IPS-18a (cell line): ENCODE results near the gene PPP2R5E.

ENCODE experiments used
- H3K27ac ChIP-seq: one replicate; pipeline ENCODE4 v1.5.1; 2013; ENCODE audit warnings: low read length
- H3K27me3 ChIP-seq: one replicate; pipeline ENCODE4 v1.6.1; 2013; ENCODE audit warnings: mild to moderate bottlenecking, low read length; ENCODE audit not compliant: control insufficient read depth, insufficient read depth
- H3K36me3 ChIP-seq: one replicate; pipeline ENCODE4 v1.6.1; 2013; ENCODE audit warnings: low read depth, low read length; ENCODE audit not compliant: control insufficient read depth
- H3K4me1 ChIP-seq: one replicate; pipeline ENCODE4 v1.6.1; 2013; ENCODE audit warnings: low read depth, low read length; ENCODE audit not compliant: control insufficient read depth
- H3K4me3 ChIP-seq: one replicate; pipeline ENCODE4 v1.5.1; 2013; ENCODE audit warnings: low read length
- H3K9ac ChIP-seq: one replicate; pipeline ENCODE4 v1.6.1; 2013; ENCODE audit warnings: mild to moderate bottlenecking, low read length, moderate library complexity
- H3K9me3 ChIP-seq: one replicate; pipeline ENCODE4 v1.6.1; 2013; ENCODE audit warnings: low read depth, low read length; ENCODE audit not compliant: control insufficient read depth

The PPP2R5E gene

DNA sequence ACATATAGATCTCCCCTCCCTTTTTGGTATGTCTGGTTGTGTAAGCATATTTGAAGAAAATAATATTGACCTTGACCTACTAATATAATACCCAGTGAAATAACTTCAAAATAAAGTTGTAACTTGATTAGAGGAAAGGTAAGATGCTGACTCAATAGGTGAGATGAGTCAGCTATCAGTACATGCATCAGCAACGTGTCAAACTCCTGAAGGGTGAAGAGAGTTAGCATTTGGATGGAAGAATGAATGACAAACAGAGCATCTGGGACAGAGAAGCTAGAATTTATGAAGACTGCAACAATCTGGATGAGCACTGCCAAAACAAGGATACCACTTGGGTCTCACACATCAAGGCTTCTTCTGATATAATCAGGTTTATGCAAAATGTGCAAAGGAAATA is 74.9 kb downstream of the PPP2R5E start:
- Histone ChIP-seq H3K4me3 (no peak overlapping the region), H3K27ac (no peak overlapping the region), H3K4me1 (peaks cover 12% of the 10 kb centered on the region), H3K9ac (no peak overlapping the region), H3K9me3 (no peaks in the 10 kb centered on the region), H3K36me3 (no peaks in the 10 kb centered on the region), H3K27me3 (no peaks in the 10 kb centered on the region)

DNA sequence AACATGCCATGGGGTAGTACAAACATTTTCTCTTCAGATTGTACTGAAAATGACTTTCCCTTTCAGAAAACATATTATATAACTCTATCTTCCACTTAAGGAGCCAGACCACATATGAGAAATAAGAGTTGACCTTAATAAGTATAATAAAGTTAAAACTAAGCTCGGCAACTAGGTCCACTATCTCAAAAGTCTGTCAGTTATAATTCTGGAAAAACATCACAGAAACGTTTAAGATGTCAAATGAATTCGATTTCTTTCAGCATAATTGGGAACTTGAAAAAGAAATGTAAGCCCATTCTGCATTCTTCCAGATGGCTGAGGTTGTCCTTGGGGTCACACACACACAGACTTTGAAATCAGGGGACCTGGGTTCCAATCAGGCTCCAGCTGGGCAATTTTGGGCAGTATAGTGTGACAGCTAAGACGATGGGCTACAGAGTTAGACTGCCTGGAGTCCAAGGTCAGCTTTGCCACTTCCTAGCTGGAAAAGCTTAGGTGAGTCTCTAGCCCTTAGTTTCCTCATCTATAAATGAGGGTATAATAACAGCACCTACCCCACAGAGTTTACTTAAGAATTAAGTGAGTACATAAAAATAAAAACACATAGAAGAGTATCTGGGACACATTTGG is 75.6 kb downstream of the PPP2R5E start:
- Histone ChIP-seq H3K9me3 (no peaks in the 10 kb centered on the region), H3K4me3 (no peak overlapping the region), H3K36me3 (no peaks in the 10 kb centered on the region), H3K4me1 (peaks cover 7% of the 10 kb centered on the region), H3K27ac (no peak overlapping the region), H3K27me3 (no peaks in the 10 kb centered on the region), H3K9ac (no peak overlapping the region)

DNA sequence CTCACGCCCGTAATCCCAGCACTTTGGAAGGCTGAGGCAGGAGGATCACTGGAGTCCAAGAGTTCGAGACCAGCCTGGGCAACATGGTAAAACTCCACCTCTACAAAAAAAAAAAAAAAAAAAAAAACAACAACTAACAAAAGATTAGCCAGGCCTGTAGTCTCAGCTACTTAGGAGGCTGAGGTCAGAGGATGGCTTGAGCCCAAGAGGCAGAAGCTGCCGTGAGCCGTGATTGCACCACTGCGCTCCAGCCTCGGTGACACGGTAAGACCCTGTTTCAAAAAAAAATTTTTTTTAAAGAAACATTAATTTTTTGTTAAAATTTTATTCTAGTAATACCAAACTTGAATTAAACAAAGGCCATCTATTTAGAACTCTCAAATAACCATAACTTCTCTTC is 77.8 kb downstream of the PPP2R5E start:
- Histone ChIP-seq H3K4me1 (no peaks in the 10 kb centered on the region), H3K4me3 (no peak overlapping the region), H3K27ac (no peak overlapping the region)

DNA sequence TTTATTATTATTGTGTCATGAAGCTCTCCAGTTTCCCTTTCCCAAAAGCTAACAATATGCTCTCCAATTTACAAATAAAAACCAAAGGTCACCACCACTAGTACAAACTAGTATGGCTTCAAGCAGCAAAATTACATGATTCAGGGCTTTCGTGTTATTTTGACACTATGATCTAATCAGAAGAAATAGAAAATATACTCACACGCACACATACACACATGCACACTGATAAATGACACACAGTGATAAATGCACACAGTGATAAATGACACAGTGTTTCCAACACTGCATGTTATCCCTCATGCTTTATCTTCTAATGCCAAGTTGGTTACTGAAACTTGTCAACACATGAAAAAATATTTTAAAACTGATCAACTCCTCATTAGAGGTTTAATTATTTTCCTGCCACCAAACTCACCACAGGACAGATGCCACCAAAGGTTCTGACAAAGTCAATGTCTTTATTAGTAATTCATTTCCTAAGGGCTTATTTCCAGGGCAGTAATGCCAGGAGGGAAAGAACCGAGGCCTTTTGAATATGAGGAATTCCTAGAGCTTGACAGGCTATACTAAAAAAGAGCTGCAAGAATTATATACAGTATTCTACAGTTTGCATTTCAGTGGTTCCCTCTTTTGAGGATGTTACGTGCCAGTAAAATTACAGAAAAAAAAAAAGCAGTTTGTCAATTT is 82.4 kb downstream of the PPP2R5E start:
- H3K27me3 ChIP-seq, result no peaks in the 10 kb centered on the region
- H3K36me3 ChIP-seq, result no peaks in the 10 kb centered on the region
- no peak overlapping the region for H3K9ac ChIP-seq
- no peaks in the 10 kb centered on the region for H3K4me1 ChIP-seq
- H3K27ac ChIP-seq, result no peak overlapping the region
- H3K9me3 ChIP-seq, result no peaks in the 10 kb centered on the region
- H3K4me3 ChIP-seq, result no peak overlapping the region

More for the DNA sequence above, 77.8 kb downstream of the PPP2R5E start:
- Histone ChIP-seq H3K9ac (no peak overlapping the region), H3K36me3 (no peaks in the 10 kb centered on the region), H3K9me3 (no peaks in the 10 kb centered on the region), H3K27me3 (no peaks in the 10 kb centered on the region)

DNA sequence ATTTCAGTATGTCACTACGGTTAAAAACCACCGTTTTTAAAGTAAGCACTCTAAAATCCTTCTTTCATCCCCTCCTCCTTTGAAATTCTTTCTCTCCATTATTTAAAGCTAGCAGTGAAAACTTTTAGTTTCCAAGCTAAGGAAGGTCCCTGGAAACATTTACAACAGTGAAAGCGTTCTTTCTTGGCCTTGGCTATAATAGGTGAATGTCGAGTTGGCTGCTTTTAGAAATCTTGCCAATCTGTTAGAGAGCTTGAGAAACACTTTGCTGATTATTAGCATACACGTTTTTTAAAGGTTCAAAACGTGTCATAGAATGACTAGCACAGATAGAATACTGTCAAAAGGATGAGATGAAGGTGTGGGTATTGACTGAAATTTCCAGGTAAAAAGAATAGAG is 83.4 kb downstream of the PPP2R5E start:
- Histone ChIP-seq H3K27ac (no peak overlapping the region), H3K9ac (no peak overlapping the region), H3K27me3 (no peaks in the 10 kb centered on the region), H3K9me3 (no peaks in the 10 kb centered on the region), H3K4me3 (no peak overlapping the region), H3K36me3 (no peaks in the 10 kb centered on the region), H3K4me1 (no peaks in the 10 kb centered on the region)

DNA sequence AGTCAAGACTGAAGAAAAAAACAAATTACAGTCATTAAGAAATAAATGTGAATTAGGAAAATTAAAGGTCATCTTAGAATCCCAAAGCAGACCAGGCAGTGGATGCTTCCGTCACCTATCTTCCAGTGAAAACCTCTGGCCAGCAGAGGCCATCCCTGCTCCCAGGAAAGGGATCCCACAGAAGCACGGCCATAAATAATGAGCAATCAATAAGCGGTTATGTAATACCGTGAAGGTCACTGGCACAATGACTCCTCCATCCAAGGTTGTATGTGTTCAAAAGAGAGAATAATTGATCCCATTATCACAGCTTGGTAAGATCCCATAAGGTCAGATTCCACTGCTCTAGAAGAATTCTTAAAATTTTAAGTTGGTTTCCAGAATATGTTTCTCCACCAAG is 85.7 kb downstream of the PPP2R5E start:
- H3K27me3 ChIP-seq, result no peaks in the 10 kb centered on the region
- no peak overlapping the region for H3K4me3 ChIP-seq

DNA sequence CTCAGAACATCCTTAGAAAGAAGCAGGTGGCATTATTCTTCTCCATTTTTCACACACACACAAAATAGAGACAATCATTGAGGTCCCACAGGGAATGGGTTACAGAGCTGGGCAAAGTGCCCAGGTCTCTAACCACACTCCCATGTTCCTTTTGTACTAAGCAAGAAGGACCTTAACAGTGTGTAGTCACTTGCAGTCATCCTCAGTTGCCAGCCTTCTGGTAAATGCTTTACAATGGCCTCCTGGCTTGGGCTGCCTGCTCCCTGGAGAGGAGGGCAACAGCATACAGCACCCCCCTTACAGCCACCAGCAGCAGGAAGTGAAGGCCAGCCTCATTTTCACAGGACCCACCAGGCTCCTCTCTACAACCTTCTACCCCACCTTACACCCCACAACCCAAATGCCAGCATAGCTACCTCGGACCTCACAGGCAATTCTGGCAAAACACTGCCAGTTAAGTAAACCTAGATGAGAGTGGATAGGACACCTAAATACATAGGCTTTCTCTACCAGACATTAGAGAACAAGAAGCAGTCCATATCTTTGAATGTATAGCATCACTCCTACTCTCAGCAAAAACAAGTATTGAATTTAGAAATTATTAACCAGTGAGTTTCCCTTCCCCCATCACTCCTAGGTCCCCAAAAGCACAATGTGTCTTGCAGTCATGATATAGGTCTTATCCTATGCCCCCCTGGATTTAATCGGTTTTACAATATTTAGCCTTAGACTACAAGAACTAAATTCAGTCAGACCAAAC is 88.1 kb downstream of the PPP2R5E start:
- no peak overlapping the region for H3K27ac ChIP-seq
- no peak overlapping the region for H3K9ac ChIP-seq
- no peaks in the 10 kb centered on the region for H3K4me1 ChIP-seq
- no peaks in the 10 kb centered on the region for H3K9me3 ChIP-seq
- H3K36me3 ChIP-seq, result peaks cover 13% of the 10 kb centered on the region
- H3K27me3 ChIP-seq, result no peaks in the 10 kb centered on the region
- H3K4me3 ChIP-seq, result no peak overlapping the region

More for the DNA sequence above, 85.7 kb downstream of the PPP2R5E start:
- no peak overlapping the region for H3K27ac ChIP-seq
- H3K36me3 ChIP-seq, result peaks cover 6% of the 10 kb centered on the region
- H3K9me3 ChIP-seq, result no peaks in the 10 kb centered on the region
- H3K4me1 ChIP-seq, result no peaks in the 10 kb centered on the region
- no peak overlapping the region for H3K9ac ChIP-seq

DNA sequence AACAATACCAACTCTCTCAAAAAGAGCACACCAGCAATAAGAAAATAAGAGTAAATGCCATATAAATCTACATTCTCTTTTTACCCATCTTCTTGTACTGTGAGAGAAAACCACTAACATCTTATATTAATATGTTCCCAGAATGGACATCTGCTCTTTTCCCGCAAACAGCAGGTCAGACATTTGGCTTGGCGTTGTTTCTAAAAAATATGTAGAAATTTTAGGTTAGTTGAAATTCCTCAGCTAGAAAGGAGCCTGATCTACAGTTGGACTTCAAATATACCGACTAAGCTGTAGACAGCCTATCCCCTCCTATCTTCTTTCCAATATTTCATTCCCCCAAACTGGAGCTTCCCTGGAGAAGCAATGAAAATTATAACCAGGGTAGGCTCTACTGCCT is 88.7 kb downstream of the PPP2R5E start:
- H3K27me3 ChIP-seq, result no peaks in the 10 kb centered on the region
- no peak overlapping the region for H3K27ac ChIP-seq
- no peak overlapping the region for H3K9ac ChIP-seq
- peaks cover 13% of the 10 kb centered on the region for H3K36me3 ChIP-seq
- no peaks in the 10 kb centered on the region for H3K4me1 ChIP-seq
- no peak overlapping the region for H3K4me3 ChIP-seq
- no peaks in the 10 kb centered on the region for H3K9me3 ChIP-seq

DNA sequence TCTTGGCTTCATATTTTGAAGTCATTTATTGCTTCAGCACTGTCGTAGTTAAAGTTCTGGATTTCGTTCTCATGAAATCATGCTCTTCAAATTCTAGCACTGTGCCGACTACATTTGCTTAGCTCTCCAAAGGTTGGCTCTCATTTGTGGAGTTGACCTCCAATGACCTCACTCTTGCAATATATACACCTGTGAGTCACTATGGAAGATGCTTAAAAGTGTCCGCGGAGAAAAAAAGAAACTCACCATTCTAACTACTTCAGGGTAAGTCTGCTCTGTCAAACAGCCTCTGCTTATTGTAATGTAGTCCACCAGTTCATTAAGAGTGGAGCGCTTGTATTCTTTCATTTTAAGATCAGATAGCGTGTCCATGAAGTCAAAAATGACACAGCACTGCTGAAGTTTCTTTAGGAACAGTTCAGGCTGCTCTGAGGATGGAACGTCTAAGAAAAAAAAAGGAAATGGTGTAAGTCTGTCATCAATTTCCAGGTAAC is 89.7 kb downstream of the PPP2R5E start:
- H3K9me3 ChIP-seq, result no peaks in the 10 kb centered on the region
- H3K9ac ChIP-seq, result no peak overlapping the region
- H3K4me3 ChIP-seq, result no peak overlapping the region
- H3K36me3 ChIP-seq, result peaks cover 13% of the 10 kb centered on the region
- H3K27me3 ChIP-seq, result no peaks in the 10 kb centered on the region
- H3K27ac ChIP-seq, result no peak overlapping the region
- no peaks in the 10 kb centered on the region for H3K4me1 ChIP-seq

DNA sequence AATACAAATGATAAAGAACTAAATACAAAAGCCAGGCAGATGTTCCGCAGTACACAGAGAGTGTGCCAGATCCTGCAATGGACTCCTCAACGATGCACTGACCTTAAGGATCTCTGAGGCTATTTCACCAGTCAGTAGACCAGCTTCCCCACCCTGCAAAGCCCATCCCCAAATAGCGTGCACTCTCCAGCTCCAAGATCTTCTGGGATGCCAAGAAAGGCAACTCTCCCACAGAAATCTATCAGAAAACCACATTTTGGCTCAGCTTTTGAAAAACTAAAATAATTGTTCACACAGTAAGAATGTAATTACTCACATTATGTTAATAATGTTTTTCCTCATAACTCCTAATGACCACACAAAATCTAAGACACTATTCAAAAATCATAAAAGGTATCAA is 90.4 kb downstream of the PPP2R5E start:
- Histone ChIP-seq H3K4me3 (no peak overlapping the region), H3K27ac (no peak overlapping the region), H3K9ac (no peak overlapping the region), H3K27me3 (no peaks in the 10 kb centered on the region), H3K36me3 (peaks cover 13% of the 10 kb centered on the region), H3K9me3 (no peaks in the 10 kb centered on the region), H3K4me1 (no peaks in the 10 kb centered on the region)

DNA sequence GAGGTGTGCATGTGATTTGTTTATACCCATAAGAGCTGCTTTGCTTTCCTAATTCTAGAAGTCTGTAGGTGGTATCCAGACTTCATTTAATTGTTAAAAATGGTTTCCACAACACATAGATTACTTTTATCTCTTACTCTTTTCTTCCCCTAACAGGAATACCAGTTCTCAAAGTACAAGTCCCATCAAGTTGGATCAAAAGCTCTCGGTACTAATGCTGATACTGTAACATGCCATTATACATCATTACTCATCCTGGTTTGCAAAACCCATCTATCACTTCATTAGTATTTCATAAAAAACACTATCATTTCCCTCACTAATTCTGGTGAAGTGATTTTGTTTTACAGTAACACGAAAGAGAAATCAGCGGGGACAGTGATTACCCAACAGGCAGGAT is 94.3 kb downstream of the PPP2R5E start:
- peaks cover 13% of the 10 kb centered on the region for H3K36me3 ChIP-seq
- H3K27me3 ChIP-seq, result no peaks in the 10 kb centered on the region
- no peak overlapping the region for H3K27ac ChIP-seq
- H3K4me3 ChIP-seq, result no peak overlapping the region
- H3K4me1 ChIP-seq, result no peaks in the 10 kb centered on the region
- no peak overlapping the region for H3K9ac ChIP-seq
- H3K9me3 ChIP-seq, result no peaks in the 10 kb centered on the region
